HEK293T (cell line): Measurements from ENCODE around the gene AGL.
A peak's percentile ranks its signal among the peaks of the same experiment; 100 is the strongest.

ENCODE experiments used
- CTCF ChIA-PET: fragments of 350-600 bp; formaldehyde crosslinking; extraction: SDS; loops from one replicate; lab custom pipeline; 2021; ENCODE audit warnings: antibody characterized with exemption, inconsistent platforms; lab: Yijun Ruan, JAX
- POLR2A ChIA-PET: fragments of 350-600 bp; formaldehyde crosslinking; extraction: SDS; loops from one replicate; lab custom pipeline; 2020; ENCODE audit warnings: antibody characterized with exemption, inconsistent platforms; lab: Yijun Ruan, JAX
- DNase-seq: peaks from one replicate; pipeline ENCODE4 v3.0.0; 2012; ENCODE audit warnings: mixed read lengths; ENCODE audit errors: extremely low spot score
- ARNT ChIP-seq: fragments of 450-650 bp; IDR thresholded peaks from 2 replicates; pipeline ENCODE4 v1.6.1; 2017; ENCODE audit warnings: mild to moderate bottlenecking
- BHLHE40 ChIP-seq: fragments of 450-650 bp; IDR thresholded peaks from 2 replicates; pipeline ENCODE4 v1.6.1; 2016; ENCODE audit warnings: mild to moderate bottlenecking, moderate library complexity, borderline replicate concordance
- CTBP1 ChIP-seq: fragments of 450-650 bp; IDR thresholded peaks from 2 replicates; pipeline ENCODE4 v1.6.1; 2016; ENCODE audit warnings: borderline replicate concordance
- ELF4 ChIP-seq: fragments of 450-650 bp; IDR thresholded peaks from 2 replicates; pipeline ENCODE4 v1.6.1; 2017; ENCODE audit warnings: antibody characterized with exemption
- FOXA1 ChIP-seq: fragments of 450-650 bp; IDR thresholded peaks from 2 replicates; pipeline ENCODE4 v1.6.1; 2016; ENCODE audit warnings: mild to moderate bottlenecking
- FOXK2 ChIP-seq: fragments of 450-650 bp; IDR thresholded peaks from 2 replicates; pipeline ENCODE4 v1.6.1; 2016; ENCODE audit warnings: mild to moderate bottlenecking
- FOXM1 ChIP-seq: fragments of 450-650 bp; IDR thresholded peaks from 2 replicates; pipeline ENCODE4 v1.6.1; 2017; ENCODE audit warnings: mild to moderate bottlenecking, borderline replicate concordance
- HDGF ChIP-seq: fragments of 450-650 bp; IDR thresholded peaks from 2 replicates; pipeline ENCODE4 v1.6.1; 2017; ENCODE audit warnings: antibody characterized with exemption, borderline replicate concordance
- L3MBTL2 ChIP-seq: fragments of 450-650 bp; conservative IDR thresholded peaks from 2 replicates; pipeline ENCODE4 v1.6.1; 2016; ENCODE audit warnings: mild to moderate bottlenecking
- LEF1 ChIP-seq: fragments of 450-650 bp; IDR thresholded peaks from 2 replicates; pipeline ENCODE4 v1.6.1; 2017; ENCODE audit warnings: mild to moderate bottlenecking, borderline replicate concordance
- NFRKB ChIP-seq: fragments of 450-650 bp; IDR thresholded peaks from 2 replicates; pipeline ENCODE4 v1.6.1; 2016; ENCODE audit warnings: mild to moderate bottlenecking, moderate library complexity
- PKNOX1 ChIP-seq: fragments of 450-650 bp; IDR thresholded peaks from 2 replicates; pipeline ENCODE4 v1.6.1; 2016
- SP1 ChIP-seq: fragments of 450-650 bp; IDR thresholded peaks from 2 replicates; pipeline ENCODE4 v1.6.1; 2017
- SUZ12 ChIP-seq: fragments of 450-650 bp; IDR thresholded peaks from 2 replicates; pipeline ENCODE4 v1.6.1; 2016; ENCODE audit warnings: mild to moderate bottlenecking
- TARDBP ChIP-seq: fragments of 450-650 bp; IDR thresholded peaks from 2 replicates; pipeline ENCODE4 v1.6.1; 2016
- ZNF384 ChIP-seq: fragments of 450-650 bp; IDR thresholded peaks from 2 replicates; pipeline ENCODE4 v1.6.1; 2016

AGL gene

GRCh38 chr1:99849744-99850458 is at the start of gene AGL:
AGL (plus strand) TSS chr1:99850361; CDS start chr1:99851043, 682 bp downstream.
- POLR2A ChIA-PET: interaction anchor here (0.6 to 2.0 kb wide), 9 partner anchors 10 to 188 kb away, joined by 3 to 11 read pairs (median 4); partner anchors contain the start of gene SLC35A3
- TF ChIP-seq BHLHE40: no peak
- no peak for TF ChIP-seq FOXA1
- peak; percentile 66; the same call in 1 of the 2 replicates for TF ChIP-seq L3MBTL2
- no peak for TF ChIP-seq TARDBP
- TF ChIP-seq SUZ12: no peak
- no peak for TF ChIP-seq FOXM1
- no peak for TF ChIP-seq ZNF384
- TF ChIP-seq CTBP1: no peak
- TF ChIP-seq FOXK2: no peak
- peak; percentile 91 for TF ChIP-seq ELF4
- TF ChIP-seq HDGF: no peak
- CTCF ChIA-PET: no interaction called here
- DNase-seq: peak; percentile 92

DNA sequence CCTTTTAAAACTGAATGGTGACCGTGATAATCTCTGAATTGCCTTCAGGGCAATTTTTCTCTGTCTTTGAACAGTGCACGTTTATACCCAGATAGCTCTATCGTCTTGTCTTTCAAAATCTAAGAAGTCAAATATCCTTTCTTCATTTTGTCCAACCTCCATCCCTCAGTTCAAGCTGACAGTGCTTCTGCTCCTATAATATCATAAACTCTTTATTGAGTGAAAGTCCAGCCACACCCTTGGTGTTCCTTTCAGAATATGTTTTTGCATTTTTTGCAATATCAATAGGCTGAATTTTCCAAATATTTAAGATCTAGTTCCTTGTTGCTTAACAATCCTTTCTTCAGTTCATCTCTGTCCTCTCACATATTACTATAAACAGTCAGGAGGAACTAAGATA is 48.6 kb upstream of the AGL start:
- DNase-seq: no peak

DNA sequence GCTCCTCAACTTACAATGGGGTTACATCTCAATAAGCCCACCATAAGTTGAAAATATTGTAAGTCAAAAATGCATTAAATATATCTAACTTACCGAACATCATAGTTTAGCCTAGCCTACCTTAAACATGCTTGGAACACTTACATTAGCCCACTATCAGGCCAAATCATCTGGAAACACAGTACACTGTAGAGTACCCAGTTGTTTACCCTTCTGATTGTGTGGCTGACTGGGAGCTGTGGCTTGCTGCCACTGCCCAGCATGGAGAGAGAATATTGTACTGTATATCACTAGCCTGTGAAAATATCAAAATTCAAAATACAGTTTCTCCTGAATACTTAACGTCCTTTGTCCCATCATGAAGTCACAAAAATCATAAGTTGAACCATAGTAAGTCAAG is 43.3 kb upstream of the AGL start:
- no peak for TF ChIP-seq ARNT
- TF ChIP-seq CTBP1: no peak
- no peak for TF ChIP-seq SUZ12
- TF ChIP-seq PKNOX1: no peak
- no peak for TF ChIP-seq L3MBTL2
- no peak for TF ChIP-seq HDGF
- TF ChIP-seq FOXA1: no peak
- no peak for TF ChIP-seq LEF1
- TF ChIP-seq TARDBP: no peak
- no peak for TF ChIP-seq NFRKB
- DNase-seq: no peak
- ChIA-PET POLR2A (no interaction called here), CTCF (no interaction called here)

More for the DNA sequence above, 48.6 kb upstream of the AGL start:
- no peak for TF ChIP-seq FOXA1
- no peak for TF ChIP-seq ARNT
- TF ChIP-seq TARDBP: no peak
- no peak for TF ChIP-seq ELF4
- TF ChIP-seq BHLHE40: no peak
- TF ChIP-seq SUZ12: no peak
- no peak for TF ChIP-seq LEF1
- TF ChIP-seq FOXM1: no peak
- TF ChIP-seq NFRKB: no peak
- no peak for TF ChIP-seq HDGF
- TF ChIP-seq ZNF384: no peak
- POLR2A ChIA-PET: no interaction called here
- CTCF ChIA-PET: no interaction called here

DNA sequence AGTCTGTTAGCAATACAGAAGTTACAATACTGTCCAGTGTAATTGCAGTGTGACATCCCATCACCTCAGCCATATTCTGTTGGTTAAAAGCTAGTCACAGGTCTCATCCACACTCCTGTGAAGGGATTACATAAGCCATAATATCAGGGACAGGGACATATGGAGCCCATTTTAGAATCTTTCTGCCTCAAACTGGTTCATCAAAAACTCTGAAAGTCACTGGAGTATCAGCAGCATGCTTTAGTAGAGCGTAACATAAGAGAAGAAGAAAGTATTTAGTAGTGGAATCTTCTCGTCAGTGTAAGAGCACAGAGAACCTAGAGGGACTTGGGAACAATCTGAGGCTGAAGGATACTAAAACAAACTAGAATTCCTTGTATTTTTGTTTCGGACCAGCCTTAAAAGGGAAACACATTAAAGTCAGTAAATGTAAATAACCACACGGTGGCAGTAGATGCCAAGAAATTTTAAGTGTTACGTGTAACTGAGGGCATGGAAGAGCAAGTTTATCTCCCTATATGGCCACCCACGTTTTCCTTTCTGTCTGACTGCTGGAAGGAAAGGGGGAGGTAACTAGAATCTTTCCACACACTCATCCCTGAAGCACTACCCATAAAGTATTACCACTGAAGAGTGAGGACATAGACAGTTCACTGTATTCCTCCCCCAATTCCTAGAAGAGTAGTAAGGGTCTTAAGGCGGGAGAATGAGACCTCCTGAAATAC is 41.6 kb upstream of the AGL start:
- TF ChIP-seq FOXA1: no peak
- TF ChIP-seq L3MBTL2: peak; percentile 37; the same call in 1 of the 2 replicates
- TF ChIP-seq FOXK2: peak; percentile 71; the same call in 1 of the 2 replicates
- TF ChIP-seq ARNT: peak; percentile 79; the same call in 1 of the 2 replicates
- DNase-seq: peak; percentile 80
- CTCF ChIA-PET: no interaction called here
- POLR2A ChIA-PET: no interaction called here

GRCh38 chr1:99811075-99811474 is 39.1 kb upstream of the AGL start:
- POLR2A ChIA-PET: no interaction called here
- CTCF ChIA-PET: no interaction called here
- no peak for DNase-seq
- TF ChIP-seq ELF4 (no peak), FOXK2 (no peak), LEF1 (no peak), HDGF (no peak), L3MBTL2 (no peak), FOXM1 (no peak), BHLHE40 (no peak), PKNOX1 (no peak), FOXA1 (no peak), CTBP1 (no peak), SP1 (no peak), ARNT (no peak), SUZ12 (no peak), TARDBP (no peak), ZNF384 (no peak), NFRKB (no peak)

DNA sequence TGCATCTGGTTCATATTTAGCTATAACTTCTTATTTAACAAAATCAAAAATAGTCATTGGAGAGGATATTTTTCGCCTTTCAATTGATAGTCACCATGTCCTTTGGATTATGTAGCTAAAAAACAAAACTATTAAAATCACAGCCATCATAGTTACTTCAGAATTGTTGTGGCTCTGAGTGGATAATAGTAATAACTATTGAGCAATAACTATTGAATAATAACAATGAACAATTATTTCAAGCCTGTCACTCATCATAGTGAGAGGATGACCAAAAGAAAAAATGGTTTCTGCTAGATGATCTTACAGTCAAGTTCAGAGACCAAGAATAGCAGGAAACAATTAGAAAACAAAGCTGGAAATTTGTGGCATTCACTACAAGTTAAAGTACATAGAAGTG is 38.4 kb upstream of the AGL start:
- ChIA-PET CTCF (no interaction called here), POLR2A (no interaction called here)
- no peak for DNase-seq
- TF ChIP-seq SP1 (no peak), FOXK2 (no peak), FOXA1 (no peak), ZNF384 (no peak), HDGF (no peak)
